ENCODE results near the gene CD226. TPM values are rescaled to one million over a fixed set of nuclear protein-coding genes. Genes with fewer than 3 reads are reported as not detected.
"Not testable (repeated sequence)": the region's sequence is repeated elsewhere in the genome, so short reads cannot be mapped to it uniquely, and the experiment has no call there.

CD226 gene
- polyA plus RNA-seq, 1 donor, result 3.4 TPM

DNA sequence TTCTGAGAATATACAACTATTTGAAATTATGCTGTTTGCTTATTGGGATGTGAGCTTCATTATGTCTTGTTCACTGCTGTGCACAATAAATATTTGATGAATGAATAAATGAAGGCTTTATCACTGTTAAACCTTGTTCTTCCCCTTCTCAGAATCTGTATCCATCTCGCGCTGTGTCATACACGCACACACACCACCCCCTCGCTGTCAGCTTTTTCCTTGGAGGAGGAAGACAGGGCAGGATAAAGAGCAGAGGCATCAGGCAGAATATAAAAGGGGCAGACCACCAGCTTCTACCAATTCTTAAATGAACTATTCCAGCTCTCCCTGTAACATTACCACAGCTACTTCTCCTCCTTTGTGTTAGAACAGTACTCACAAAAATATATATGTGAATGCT lies 75.0 kb downstream of the CD226 start:
- DNase-seq, result no peak

DNA sequence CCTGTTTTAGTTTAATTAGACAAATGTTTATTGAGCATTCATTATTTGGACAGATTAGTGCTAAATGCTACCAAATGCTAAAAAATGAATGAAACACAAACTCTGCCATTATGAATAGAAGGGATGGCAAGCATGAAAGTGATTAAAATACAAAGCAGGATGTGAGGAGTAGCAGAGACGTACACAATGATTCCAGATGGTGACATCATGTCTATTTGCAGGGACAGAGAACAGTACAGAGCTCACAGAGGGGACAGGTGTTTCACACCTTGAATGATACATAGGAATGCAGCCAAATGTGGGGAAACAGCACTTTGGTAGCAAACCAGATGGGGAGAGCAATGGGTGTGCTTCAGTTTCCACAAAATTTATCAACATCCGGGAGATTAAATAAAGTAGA lies 76.3 kb downstream of the CD226 start:
- DNase-seq, result no peak

DNA sequence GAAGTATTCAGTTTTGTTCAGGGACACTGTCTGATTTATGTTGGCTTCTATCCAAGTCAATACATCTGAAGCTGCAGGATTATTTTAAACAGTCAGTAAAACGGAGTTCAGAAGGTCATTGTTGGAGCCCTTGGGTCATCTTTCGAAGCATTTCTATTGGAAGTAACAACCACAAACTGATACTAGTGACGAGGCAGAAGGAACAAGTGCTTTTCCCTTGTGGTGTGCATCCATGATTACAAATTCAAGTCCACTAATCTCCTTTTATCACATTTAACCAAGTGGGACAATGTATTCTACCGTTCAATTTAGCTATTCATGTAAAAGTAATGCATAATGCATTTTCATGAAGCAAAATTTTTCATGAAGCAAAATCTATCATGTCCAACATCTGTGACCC lies 76.9 kb downstream of the CD226 start:
- DNase-seq, result no peak

DNA sequence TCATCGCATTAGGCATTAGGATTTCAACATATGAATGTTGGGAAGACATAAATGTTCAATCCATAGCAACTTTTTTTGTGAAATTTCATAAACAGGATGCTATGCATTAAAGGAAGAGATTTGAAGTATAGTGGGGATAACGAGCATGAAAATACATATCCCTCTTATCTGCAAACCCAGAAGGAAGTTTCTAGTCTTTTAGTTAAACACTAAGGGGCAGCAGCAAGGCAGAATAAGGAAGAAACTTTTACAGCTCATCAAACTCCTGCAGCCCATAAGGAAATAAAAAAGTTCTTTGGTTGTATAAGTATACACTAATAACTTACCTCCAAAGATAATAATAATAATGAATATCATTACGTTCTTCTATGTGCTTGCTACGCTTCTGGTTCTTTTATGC lies 81.5 kb downstream of the CD226 start:
- no peak for DNase-seq

DNA sequence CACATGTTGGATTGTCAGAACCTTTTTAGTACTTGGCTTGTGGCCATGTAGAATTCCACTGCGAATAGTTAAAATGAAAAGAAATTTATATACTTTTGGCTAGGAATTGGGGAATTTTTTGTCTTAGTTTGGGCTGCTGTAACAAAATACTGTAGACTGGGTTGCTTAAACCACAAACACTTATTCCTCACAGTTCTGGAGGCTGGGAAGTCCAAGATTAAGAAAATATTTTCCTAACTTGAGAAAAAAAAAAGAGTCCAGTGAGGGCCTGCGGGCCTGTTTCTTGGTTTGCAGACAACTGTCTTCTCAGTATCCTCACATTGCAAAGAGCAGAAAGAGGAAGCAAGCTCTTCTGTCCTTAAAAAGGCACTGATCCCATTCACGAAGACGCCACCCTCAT lies 81.9 kb downstream of the CD226 start:
- DNase-seq, result no peak

DNA sequence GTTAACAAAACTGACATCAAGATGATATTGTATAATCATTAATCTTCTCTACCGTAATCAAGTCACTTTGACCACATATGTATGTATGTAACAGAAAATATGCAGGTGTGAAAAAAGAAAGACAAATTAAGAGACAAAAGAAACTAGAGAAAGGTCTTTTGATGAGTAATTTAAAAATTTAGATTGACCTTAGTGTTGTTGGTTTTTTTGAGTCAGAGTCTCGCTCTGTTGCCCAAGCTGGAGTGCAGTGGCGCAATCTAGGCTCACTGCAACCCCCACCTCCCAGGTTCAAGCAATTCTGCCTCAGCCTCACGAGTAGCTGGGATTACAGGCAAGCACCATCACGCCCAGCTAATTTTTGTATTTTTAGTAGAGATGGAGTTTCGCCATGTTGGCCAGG lies 82.9 kb downstream of the CD226 start:
- not testable (repeated sequence) for DNase-seq

DNA sequence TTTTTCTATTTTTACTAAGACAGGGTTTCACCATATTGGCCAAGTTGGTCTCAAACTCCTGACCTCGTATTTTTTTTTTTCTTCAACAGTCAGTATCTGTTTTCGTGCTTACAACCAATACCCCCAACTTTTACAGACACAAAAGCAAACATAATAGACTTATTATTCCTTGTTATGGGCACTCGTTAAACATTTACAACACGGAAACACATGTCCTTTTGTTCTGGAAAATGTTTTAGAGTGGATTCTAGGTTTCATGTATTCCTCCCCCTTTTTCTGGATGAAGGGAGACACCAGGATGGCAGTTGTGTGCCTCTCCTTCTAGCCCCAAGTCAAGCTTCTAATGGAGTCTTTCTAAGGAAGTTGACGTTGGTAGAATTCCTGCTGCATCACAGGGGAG lies 88.8 kb downstream of the CD226 start:
- no peak for DNase-seq

DNA sequence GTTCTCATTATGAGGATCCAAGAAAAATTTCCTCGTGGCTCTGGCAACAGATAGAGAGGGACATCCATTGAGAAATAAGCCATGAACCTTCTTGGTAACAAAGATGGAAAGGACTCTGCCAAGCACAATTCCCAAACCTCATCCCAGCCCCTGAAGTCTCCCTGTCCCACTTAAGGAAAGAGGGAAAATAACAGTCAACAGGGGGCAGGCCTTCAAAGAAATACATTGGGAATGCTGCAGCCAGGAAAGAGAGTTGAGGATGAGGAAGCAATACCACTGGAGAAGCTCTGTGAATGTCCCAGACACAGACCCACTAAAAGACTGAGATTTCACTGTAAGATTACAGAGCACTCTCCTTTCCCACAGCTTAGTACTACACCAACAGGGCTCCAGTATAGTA lies 93.2 kb downstream of the CD226 start:
- no peak for DNase-seq

DNA sequence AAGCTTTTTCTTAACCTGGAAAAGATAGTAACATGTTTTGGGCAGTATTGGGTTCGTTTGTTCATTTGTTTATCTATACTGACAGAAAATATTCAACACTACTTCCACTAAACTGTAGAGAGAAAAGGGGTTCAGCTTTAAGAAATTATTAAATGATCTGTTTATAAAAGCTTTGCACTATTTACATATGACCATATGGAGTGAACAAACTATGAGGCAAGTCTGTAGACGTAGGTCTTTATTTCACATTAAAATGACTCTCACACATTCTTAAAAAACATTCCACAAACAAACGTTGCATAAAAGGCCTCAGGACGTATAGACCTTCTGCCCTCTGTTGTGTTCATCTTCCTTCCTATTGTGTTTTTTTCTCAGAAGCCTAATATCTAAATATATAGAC lies 94.6 kb downstream of the CD226 start:
- DNase-seq, result no peak

DNA sequence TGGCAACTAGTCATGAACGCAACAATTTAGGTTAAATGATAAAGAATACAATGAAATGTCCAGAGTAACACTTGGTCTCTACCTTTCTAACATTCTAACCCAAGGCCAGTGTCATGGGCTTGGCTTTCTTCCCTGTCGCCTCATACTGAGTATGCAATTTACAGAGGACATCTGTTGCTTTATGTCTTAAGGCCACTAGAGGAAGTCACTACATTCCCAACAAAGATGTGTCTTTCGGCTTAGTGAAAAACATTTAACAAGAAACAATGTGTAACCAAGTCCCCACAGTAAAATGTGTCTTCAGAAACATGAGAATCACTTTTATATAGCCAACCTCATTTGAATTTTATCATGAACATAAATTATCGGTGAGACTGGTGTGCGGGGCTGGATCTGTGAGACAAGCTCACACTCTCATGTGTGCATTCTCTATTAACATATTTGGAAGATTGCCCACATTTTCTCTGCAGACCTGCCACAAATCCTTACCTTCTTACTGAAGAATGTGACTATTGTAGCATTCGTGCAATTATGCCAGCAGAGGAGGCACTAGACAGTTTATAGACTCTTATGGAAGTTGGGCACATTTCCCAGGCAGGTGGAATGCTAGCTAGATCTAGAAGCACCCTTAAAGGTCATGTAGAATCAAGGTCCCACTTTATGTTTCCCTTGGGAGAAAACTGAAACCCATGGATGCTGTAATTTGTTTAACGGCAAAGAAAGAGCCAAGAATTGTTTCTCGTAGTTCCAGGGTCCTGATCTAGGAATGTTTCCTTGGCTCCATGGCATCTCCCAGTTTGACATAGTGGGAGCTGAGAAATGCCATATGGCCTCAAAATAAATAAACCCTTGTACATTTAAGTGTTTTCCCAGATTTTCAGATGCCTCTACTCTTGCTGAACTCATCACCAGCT lies 101.8 kb downstream of the CD226 start:
- peak; percentile 11 for DNase-seq

DNA sequence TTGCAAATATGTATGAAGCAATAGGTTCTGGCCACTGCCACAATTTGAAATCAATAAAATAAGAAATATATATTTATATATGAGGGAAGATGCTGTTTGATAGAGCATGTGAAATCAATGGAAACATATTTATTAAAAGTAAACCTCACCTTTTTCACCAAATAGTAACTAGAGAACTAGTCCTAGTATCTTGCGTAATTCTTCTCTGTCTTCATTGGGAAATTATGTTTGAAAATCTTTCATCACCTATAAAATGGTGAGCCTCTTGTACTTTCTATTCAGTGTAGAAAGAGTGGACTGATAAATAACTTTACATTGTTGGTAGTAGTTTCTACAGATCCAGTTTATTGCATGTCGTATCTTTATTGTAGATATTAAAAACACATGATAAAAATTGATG lies 103.0 kb downstream of the CD226 start:
- no peak for DNase-seq

DNA sequence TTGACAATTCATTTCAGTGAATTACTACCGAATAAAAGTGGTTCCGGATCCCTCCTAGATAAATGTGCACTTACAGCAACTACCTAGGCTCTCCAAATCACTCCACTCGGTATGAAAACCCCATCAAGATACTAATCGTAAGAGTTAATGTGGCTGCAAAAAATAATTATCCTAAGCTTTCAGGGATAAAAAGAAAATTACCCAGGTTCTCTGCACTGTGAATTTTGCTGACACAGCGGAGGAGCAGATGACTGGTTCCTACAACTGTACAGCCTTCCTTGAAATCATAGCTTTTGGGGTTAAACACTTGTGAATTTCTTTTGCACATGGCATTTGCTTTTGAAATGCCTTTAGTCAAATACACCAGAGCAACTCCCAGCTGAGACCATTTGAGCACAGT lies 104.7 kb downstream of the CD226 start:
- DNase-seq, result no peak

DNA sequence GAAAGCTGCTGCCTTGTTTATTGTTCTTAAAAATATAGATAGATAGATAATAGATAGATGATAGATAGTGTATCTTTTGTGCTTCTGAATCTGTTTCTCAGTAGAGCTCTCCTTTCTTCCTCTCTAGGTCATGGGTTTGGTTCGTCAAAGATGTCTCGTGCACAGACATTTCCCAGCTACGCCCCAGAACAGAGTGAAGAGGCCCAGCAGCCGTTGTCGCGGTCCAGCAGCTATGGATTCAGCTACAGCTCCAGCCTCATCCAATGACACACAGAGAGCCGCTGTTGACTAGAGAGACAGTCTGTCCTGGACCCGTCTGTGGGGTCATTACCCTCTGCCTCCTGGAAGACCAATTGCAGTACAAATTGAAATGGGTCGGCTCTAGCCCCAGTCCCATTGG lies 106.6 kb downstream of the CD226 start:
- DNase-seq, result no peak

DNA sequence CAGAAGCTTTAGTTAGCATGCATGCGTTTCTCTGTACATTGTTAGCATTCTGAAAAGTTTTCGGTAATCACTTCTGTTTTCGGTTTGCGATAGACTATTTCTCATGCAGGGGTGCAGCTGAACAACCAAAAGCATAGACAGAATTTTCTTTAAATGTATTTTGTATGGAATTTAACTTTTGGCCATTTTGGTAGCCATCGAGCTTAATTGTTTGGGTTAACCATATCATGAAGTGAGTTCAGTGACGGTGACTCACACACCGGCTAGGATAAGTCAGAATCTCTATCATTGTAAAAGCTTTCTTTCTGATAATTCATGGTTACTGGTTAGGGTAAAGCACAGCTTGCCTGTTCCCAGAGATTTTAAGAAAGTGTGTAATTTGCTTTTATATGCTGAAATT lies 107.2 kb downstream of the CD226 start:
- DNase-seq, result no peak

DNA sequence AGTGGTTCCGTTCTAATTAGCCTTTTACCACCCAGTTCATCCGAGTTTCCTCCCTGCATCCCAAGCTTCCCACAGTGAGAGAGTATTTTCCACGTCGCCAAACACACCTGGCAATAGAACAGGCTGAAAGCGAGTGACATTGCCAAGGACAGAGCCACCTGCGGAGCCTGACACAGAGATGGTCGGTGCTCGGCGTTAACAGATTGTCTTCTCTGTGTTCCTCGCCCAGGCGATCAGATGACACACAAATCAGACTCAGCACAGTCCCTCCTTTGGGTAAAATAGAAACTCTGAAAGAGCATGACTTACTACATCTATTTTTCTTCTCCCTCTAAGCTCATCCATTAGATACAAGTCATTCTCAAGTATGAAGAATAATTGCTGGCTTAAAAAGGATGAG lies 107.7 kb downstream of the CD226 start:
- no peak for DNase-seq

DNA sequence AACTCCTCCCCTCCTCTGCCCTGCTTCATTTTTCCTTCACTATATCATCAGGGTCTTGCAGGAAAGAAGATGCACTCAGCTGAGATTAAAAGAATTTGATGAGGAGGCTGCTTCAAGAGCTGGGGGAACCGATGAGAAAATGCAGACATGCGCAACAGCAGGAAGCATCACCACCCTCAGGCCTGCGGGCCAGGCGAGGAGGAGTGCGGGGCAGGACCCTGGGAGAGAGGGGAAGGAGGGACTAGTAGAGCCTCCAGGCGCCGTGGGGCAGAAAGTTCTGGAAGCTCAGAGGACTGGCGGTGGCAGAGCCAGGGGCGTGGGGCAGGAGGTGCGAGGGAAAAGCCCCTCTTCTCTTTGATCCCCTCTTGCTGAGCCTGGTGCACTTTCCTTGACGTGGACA lies 108.2 kb downstream of the CD226 start:
- DNase-seq, result no peak

DNA sequence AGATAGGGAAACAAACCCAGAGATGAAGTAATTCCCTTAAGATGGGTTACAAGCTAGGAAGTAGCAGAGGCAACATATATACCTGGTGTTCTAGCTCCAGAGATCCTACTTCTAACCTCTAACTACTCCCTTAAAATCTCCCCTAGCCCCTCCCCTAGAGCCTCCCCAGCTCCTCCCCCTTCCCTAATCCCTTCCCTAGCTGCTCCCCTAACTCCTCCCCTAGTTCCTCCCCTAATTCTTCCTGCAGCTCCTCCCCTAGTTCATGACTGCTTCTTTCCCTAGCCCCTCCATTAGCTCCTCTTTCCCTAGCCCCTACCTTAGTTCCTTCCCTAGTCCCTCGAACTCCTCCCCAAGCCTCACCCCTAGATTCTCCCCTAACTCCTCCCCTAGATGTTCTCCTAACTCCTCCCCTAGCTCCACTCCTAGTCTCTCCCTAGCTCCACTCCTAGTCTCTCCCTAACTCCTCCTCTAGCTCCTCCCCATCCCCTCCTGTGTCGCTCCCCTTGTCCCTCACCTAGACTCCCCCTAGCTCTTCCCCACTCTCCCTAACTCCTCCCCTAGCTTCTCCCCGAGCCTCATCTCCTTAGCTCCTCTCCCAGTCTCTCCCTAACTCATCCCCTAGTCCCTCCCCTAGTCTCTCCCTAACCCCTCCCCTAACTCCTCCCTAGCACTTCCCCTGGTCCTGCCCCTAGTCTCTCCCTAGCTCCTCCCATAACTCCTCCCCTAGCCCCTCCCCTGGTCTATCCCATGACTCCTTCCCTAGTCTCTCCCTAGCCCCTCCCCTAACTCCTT lies 108.9 kb downstream of the CD226 start:
- DNase-seq, result no peak

DNA sequence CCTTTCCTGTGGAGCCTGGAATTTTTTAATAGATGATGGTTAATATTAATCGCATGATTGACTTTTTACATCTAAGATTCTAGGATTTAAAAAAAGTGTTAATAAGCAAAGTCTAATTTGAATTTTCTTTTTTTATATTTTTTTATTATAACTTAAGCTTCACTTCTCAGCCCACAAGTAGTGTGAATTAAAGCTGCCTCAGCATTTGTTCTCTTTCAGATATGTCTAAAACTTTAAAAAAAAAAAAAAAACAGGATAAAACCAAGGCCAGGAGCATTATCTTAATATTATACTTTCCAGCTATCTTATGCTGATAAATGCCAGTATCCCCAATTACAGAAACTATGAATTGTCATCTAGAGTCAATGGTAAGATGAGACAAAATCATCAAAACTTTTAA lies 109.7 kb downstream of the CD226 start:
- DNase-seq, result no peak

DNA sequence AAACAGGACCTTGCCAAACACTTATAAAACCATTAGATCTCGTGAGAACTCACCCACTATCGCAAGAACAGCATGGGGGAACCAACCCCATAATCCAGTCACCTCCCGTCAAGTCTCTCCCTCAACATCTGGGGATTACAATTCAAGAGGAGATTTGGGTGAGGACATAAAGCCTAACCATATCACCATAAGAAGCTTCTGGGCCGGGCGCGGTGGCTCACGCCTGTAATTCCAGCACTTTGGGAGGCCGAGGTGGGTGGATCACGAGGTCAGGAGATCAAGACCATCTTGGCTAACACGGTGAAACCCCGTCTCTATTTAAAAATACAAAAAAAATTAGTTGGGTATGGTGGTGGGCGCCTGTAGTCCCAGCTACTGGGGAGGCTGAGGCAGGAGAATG lies 112.7 kb downstream of the CD226 start:
- DNase-seq, result not testable (repeated sequence)

DNA sequence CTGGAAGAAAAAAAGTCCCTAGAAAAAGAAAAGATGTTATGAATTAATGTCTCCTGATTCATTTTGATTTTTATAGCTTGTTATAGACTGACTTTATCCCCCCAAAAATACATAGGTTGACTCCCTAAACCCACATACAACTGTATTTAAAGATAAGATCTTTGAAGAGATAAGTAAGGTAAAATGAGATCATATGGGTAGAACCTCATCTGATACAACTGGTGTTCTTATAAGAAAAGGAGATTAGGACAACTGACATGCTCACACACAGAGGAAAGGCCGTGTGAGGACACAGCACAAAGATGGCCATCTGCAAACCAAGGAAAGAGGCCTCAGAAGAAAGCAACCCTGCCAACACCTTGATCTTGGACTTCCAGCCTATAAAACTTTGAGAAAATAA lies 117.5 kb downstream of the CD226 start:
- DNase-seq, result no peak

DNA sequence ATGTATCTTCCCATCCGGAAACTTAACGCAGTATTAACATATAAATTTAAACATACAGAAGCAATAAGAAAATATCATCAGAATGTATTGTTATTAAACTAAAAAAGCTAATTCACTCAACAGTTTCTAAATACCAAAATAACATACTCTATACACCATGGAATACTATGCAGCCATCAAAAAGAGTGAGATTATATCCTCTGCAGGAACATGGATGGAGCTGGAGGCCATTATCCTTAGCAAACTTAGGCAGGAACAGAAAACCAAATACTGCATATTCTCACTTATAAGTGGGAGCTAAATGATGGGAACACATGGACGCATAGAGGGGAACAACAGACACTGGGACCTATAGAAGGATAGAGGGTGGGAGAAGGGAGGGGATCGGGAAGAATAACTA lies 127.1 kb downstream of the CD226 start:
- DNase-seq, result no peak

DNA sequence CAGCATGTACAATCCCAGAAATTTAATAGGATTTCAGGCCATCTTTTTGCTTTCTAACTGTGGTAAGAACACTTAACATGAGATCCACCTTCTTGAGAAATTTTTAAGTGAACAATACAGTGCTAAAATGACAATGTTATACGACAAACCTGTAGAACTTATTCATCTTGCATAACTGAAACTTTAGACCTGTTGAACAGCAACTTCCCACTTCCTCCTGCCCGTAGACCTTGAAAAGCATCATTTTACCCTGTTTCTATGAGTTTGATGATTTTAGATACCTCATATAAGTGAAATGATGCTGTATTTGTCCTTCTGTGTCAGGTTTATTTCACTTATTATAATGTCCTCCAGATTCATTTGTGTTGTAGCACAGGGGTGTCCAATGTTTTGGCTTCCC lies 128.2 kb downstream of the CD226 start:
- DNase-seq, result no peak

DNA sequence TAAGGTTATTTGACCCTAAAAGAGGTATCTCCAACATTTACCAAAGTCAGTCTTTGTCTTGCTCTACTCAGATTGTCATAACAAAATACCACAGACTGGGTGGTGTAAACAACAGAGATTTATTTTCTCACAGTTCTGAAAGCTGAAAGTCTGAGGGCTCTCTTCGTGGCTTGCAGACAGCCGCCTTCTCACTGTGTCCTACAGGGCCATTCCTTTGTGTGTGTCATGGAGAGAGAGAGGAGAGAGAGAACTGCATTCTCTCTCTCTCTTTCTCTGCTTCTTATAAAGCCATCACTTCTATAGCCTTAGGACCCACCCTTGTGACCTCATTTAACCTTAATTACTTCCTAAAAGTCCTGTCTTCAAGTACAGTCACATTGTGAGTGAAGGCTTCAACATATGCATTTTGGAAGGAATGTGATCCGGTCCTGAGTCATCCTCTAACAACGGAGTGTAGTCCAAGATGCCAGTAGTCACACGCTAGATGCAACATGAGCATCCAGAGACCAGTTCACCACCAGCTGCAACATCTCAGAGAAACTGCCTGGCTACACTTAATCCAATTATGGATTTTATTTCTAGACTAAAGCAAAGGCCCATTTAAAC lies 130.2 kb downstream of the CD226 start:
- peak; percentile 29 for DNase-seq
